Transverse colon (tissue), 4 donors: ENCODE results near the gene COL6A1. TPM values are rescaled to one million over a fixed set of nuclear protein-coding genes. Genes with fewer than 3 reads are reported as not detected.

Experiments used
- DNase-seq: peaks from one replicate; pipeline ENCODE4 v3.0.0-alpha.2; 2019
- H3K27ac ChIP-seq, 4 donors: fragments of 200-600 bp; sonication (generic); 2 replicates each; pipeline ENCODE4 v1.5.1; 2016 to 2018; ENCODE audit warnings: inconsistent platforms in 4 of 4
- H3K27me3 ChIP-seq: fragments of 200-600 bp; sonication (generic); 2 replicates; pipeline ENCODE4 v1.5.1; 2017; ENCODE audit warnings: inconsistent platforms
- H3K36me3 ChIP-seq, 4 donors: fragments of 200-600 bp; sonication (generic); 2 replicates each; pipeline ENCODE4 v1.5.1; 2017 to 2019; ENCODE audit warnings: inconsistent platforms in 4 of 4
- H3K4me1 ChIP-seq, 4 donors: fragments of 200-600 bp; sonication (generic); 2 replicates each; pipeline ENCODE4 v1.5.1; 2017 to 2020; ENCODE audit warnings: inconsistent platforms in 4 of 4
- H3K4me3 ChIP-seq, 4 donors: fragments of 200-600 bp; sonication (generic); 1 replicate in 1 of 4; 2 replicates in 3 of 4; pipeline versions ENCODE4 v1.5.1 to v1.6.1; 2017 to 2019; ENCODE audit warnings: inconsistent platforms in 4 of 4
- H3K9me3 ChIP-seq, 2 donors: fragments of 200-600 bp; sonication (generic); 2 replicates each; pipeline ENCODE4 v1.5.1; 2017 to 2019; ENCODE audit warnings: inconsistent platforms in 2 of 2
- CTCF ChIP-seq, 5 experiments: fragments of 200-600 bp in 3 of 5; fragments of 450-650 bp in 2 of 5; sonication (generic) in 3 of 5; IDR thresholded peaks; 1 replicate in 2 of 5; 2 replicates in 3 of 5; pipeline ENCODE4 v1.5.1; 2016 to 2017; ENCODE audit warnings: antibody characterized with exemption in 5 of 5, inconsistent platforms in 3 of 5, mild to moderate bottlenecking in 2 of 5, moderate library complexity in 1 of 5
- EP300 ChIP-seq: sonication (generic); formaldehyde crosslinking; IDR thresholded peaks from one replicate; pipeline ENCODE4 v1.6.1; 2017; ENCODE audit warnings: antibody characterized with exemption, low read depth
- POLR2A ChIP-seq: fragments of 450-650 bp; IDR thresholded peaks from one replicate; pipeline ENCODE4 v1.6.1; 2016; ENCODE audit warnings: antibody characterized with exemption, mild to moderate bottlenecking, moderate library complexity
- POLR2AphosphoS5 ChIP-seq, 3 donors: sonication (generic); formaldehyde crosslinking; IDR thresholded peaks; one replicate each; pipeline ENCODE4 v1.6.1; 2016; ENCODE audit warnings: antibody characterized with exemption in 3 of 3
- WGBS, 2 donors: methylation state at CpG; one replicate each; pipeline ENCODE4 v1.1.5; 2018; ENCODE audit warnings: low coverage in 1 of 2; 5-methylcytosine and 5-hydroxymethylcytosine counted together
- in situ Hi-C, 4 donors: fragments of 200-750 bp; cut with MboI; loops; one replicate each; pipeline versions ENCODE4 v1.15.0 to v1.15.1; 2017; ENCODE audit warnings: low sequenced_read_pairs in 3 of 4, low pct_ligation_motif_present in 1 of 4, low pct_unique_long_range_greater_than_20kb in 1 of 4
- intact Hi-C: fragments of 100-400 bp; cut with DNase I; formaldehyde crosslinking; loops from one replicate; pipeline ENCODE4 v1.15.1; 2023; ENCODE audit warnings: low total_unique reads
- total RNA-seq, 4 donors: library from RNA; depleted of rRNA; stranded (reverse); fragments of >200 nt; gene quantifications; one replicate each; pipeline ENCODE4 v1.1.0, GENCODE V29; 2016

Gene COL6A1
- total RNA-seq, 4 donors from 2014 or later: 166 to 580 (median 346) TPM

GRCh38 chr21:45990049-45990711 is 8.6 kb downstream of the COL6A1 start:
- no peak overlapping the region for H3K4me3 ChIP-seq
- TF ChIP-seq POLR2AphosphoS5 (IDR thresholded peaks at IDR 0.05) (no peak), CTCF (IDR thresholded peaks at IDR 0.05) (no peak), EP300 (no peak), POLR2A (no peak)
- intact Hi-C loops: no loop called here
- H3K36me3 ChIP-seq: no peaks in the 10 kb centered on the region
- no peak for DNase-seq
- peak overlapping the region in 1 of 4 donors; percentile 86 for H3K27ac ChIP-seq
- H3K27me3 ChIP-seq: no peaks in the 10 kb centered on the region
- no peaks in the 10 kb centered on the region for H3K9me3 ChIP-seq
- peaks cover 0 to 9% (median 4%) of the 10 kb centered on the region in 4 donors for H3K4me1 ChIP-seq
- 81% methylated on average over 26 of the region's 30 CpGs; no CpG with 5 or more reads in 1 of the 2 donors for WGBS, 2 donors
- in situ Hi-C loops: no loop called here

GRCh38 chr21:45990741-45991605 is 9.4 kb downstream of the COL6A1 start:
- 85% methylated on average over 40 of the region's 45 CpGs; no CpG with 5 or more reads in 1 of the 2 donors for whole genome bisulfite sequencing, 2 donors
- H3K36me3 ChIP-seq: no peaks in the 10 kb centered on the region
- peak overlapping the region in 2 of 4 donors; percentile 26 to 86 for H3K27ac ChIP-seq
- TF ChIP-seq POLR2AphosphoS5 (IDR thresholded peaks at IDR 0.05): no peak
- TF ChIP-seq POLR2A: no peak
- no peak for TF ChIP-seq EP300
- no peaks in the 10 kb centered on the region for H3K27me3 ChIP-seq
- peaks cover 0 to 4% (median 1%) of the 10 kb centered on the region in 4 donors for H3K4me1 ChIP-seq
- H3K9me3 ChIP-seq: no peaks in the 10 kb centered on the region
- in situ Hi-C loops: no loop called here
- DNase-seq: peak; percentile 9
- intact Hi-C loops: no loop called here
- no peak overlapping the region for H3K4me3 ChIP-seq

GRCh38 chr21:45991606-45992300 is 10.2 kb downstream of the COL6A1 start:
- WGBS, 2 donors: 87% methylated on average over 18 of the region's 18 CpGs; no CpG with 5 or more reads in 1 of the 2 donors
- Histone ChIP-seq H3K27ac (peak overlapping the region in 3 of 4 donors; percentile 49 to 86 (median 57)), H3K9me3 (no peaks in the 10 kb centered on the region), H3K4me1 (peaks cover 0 to 2% (median under 1%) of the 10 kb centered on the region in 4 donors), H3K36me3 (no peaks in the 10 kb centered on the region), H3K27me3 (no peaks in the 10 kb centered on the region), H3K4me3 (no peak overlapping the region)
- intact Hi-C loops: no loop called here
- in situ Hi-C loops: no loop called here
- no peak for DNase-seq
- TF ChIP-seq POLR2AphosphoS5 (IDR thresholded peaks at IDR 0.05): no peak
- TF ChIP-seq EP300: no peak
- no peak for TF ChIP-seq POLR2A
- no peak for TF ChIP-seq CTCF (IDR thresholded peaks at IDR 0.05)

GRCh38 chr21:45992301-45993209 is 11.0 kb downstream of the COL6A1 start:
- H3K4me1 ChIP-seq: peaks cover 0 to 2% (median 0%) of the 10 kb centered on the region in 4 donors
- H3K36me3 ChIP-seq: peaks cover 0 to 2% (median 0%) of the 10 kb centered on the region in 4 donors
- H3K27ac ChIP-seq: peak overlapping the region; percentile 45 to 86 (median 53)
- 80% methylated on average over 24 of the region's 32 CpGs; no CpG with 5 or more reads in 1 of the 2 donors for WGBS, 2 donors
- TF ChIP-seq POLR2AphosphoS5 (IDR thresholded peaks at IDR 0.05): no peak
- no peak for TF ChIP-seq POLR2A
- TF ChIP-seq CTCF (IDR thresholded peaks at IDR 0.05): no peak
- no peak for TF ChIP-seq EP300
- H3K4me3 ChIP-seq: no peak overlapping the region
- intact Hi-C loops: no loop called here
- H3K27me3 ChIP-seq: no peaks in the 10 kb centered on the region
- DNase-seq: no peak
- H3K9me3 ChIP-seq: no peaks in the 10 kb centered on the region
- in situ Hi-C loops: no loop called here
